HAP-1 (cell line): ENCODE results near the gene ZNF496.

Source experiments
- DNase-seq, 2 experiments: peaks; one replicate each; pipeline ENCODE4 v3.0.0-alpha.2; 2016 to 2020; ENCODE audit warnings: low spot score in 2 of 2
- H3K27me3 ChIP-seq: fragments of 250-450 bp; sonication (Bioruptor Pico); 2 replicates; pipeline ENCODE4 v1.5.1; 2020; ENCODE audit warnings: low read depth, mild to moderate bottlenecking, moderate library complexity
- H3K36me3 ChIP-seq: fragments of 250-450 bp; sonication (Bioruptor Pico); replicated peaks from 2 replicates; pipeline ENCODE4 v1.5.1; 2020; ENCODE audit warnings: mild to moderate bottlenecking
- H3K4me1 ChIP-seq: fragments of 250-450 bp; sonication (Bioruptor Pico); 2 replicates; pipeline ENCODE4 v1.5.1; 2020; ENCODE audit warnings: mild to moderate bottlenecking
- H3K4me3 ChIP-seq: fragments of 250-450 bp; sonication (Bioruptor Pico); 2 replicates; pipeline ENCODE4 v1.5.1; 2020; ENCODE audit warnings: mild to moderate bottlenecking, moderate library complexity
- H3K9me3 ChIP-seq: fragments of 250-450 bp; sonication (Bioruptor Pico); 2 replicates; pipeline ENCODE4 v1.5.1; 2020; ENCODE audit warnings: mild to moderate bottlenecking, moderate library complexity
- in situ Hi-C: fragments of 300-500 bp; cut with MboI; formaldehyde crosslinking; loops from 3 replicates; pipeline ENCODE4 v1.14.3; 2020; ENCODE audit warnings: low sequenced_read_pairs, inconsistent platforms, mixed read lengths

The ZNF496 gene

DNA sequence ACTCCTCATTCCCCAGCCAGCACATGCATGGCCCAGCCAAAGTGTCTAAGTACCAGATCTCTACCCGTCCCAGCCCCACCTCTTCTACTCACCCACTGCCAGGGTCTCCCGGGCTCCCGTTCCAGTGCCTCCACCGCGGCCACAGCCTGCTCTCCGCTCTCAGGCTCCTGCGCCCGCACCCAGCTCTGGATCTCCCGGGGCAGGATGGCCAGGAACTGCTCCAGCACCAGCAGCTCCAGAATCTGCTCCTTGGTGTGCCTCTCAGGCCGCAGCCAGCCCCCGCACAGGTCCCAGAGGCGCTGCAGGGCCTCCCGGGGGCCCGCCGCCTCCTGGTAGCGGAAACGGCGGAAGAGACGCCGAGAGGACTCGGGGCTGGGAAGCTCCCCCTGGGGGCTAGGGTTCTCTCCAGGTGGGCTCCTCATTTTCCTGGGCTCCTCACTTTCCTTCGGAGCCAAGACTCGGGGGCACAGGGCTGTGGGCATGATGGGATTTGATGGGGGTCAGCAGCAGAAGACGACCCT is 2.5 kb downstream of the ZNF496 start:
- peaks cover 10% of the 10 kb centered on the region for H3K4me1 ChIP-seq
- H3K27me3 ChIP-seq, result no peaks in the 10 kb centered on the region
- no peaks in the 10 kb centered on the region for H3K9me3 ChIP-seq
- H3K4me3 ChIP-seq, result no peak overlapping the region
- in situ Hi-C loops, result no loop called here
- H3K36me3 ChIP-seq, result peaks cover 56% of the 10 kb centered on the region
- no peak for DNase-seq

DNA sequence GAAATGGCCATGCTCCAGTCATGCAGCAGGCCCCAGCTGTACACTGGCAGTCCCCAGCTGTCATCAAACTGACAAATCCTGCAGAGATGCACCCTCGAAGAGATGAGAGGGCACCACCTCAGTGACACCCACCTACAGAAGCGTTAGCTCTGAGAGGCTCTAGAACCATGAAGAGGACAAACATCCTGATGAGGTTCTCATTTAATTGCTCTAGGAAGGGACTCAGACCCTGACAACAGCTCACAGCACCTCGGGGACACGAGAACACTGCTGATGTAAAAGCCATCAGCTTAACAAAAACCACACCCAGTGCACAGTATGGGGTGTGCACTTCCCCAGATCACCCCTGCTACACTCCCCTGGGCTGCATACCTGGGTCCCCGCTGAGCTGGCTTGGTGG is 3.4 kb downstream of the ZNF496 start:
- in situ Hi-C loops, result no loop called here
- Histone ChIP-seq H3K36me3 (peaks cover 49% of the 10 kb centered on the region), H3K4me3 (no peak overlapping the region), H3K9me3 (no peaks in the 10 kb centered on the region), H3K4me1 (peaks cover 5% of the 10 kb centered on the region), H3K27me3 (no peaks in the 10 kb centered on the region)
- DNase-seq, result no peak

DNA sequence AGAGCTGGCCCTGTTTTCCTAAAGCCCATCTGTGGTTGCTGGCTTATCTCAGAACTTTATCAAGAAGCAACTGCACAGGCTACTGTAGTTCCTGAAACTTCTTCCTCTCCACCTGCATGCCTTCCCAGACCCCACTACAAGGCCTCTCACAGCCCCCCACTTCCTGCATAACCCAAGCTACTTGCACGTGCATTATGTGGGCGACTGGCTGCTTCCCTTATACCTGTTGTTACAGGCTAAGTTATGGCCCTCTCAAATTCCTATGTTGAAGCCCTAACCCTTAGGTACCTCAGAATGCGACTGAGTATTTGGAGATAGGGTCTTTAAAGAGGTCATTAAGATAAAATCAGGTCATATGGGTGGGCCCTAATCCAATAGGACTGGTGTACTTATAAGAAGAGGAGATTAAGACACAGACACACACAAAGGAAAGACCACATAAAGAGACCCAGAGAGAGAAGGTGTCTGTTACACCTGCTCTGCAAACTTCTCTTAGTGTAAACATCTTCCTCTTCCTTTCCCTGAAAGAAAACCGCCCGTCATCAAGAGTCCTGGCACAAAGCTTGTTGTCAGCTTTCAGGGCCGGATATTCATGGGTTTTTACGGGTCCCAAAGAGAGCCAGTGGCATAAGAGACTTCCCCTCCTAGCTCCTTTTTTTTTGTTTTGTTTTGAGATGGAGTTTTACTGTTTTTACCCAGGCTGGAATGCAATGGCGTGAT is 5.1 kb downstream of the ZNF496 start:
- peaks cover 3% of the 10 kb centered on the region for H3K4me1 ChIP-seq
- no peaks in the 10 kb centered on the region for H3K9me3 ChIP-seq
- in situ Hi-C loops, result no loop called here
- DNase-seq, result no peak
- no peak overlapping the region for H3K4me3 ChIP-seq
- H3K36me3 ChIP-seq, result peaks cover 61% of the 10 kb centered on the region
- no peaks in the 10 kb centered on the region for H3K27me3 ChIP-seq

DNA sequence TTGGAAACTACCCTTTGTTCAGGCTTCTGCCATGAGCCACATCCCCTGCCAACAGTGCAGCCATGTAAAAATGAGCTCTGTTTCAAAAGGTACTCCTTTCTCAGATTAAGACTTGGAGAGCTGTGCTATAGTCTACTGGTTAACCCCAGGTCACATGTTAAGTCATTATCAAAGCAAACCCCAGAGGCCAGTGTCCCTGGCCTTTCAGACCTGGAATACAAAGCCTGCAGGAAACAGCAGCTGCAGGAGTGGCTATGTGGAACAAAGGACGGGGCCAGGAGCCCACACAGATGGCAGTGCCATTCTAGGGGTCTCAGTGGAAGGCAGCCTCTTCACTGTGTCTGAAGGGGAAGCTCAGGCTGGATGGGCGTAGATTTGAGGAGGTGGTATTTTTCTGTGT is 6.7 kb downstream of the ZNF496 start:
- in situ Hi-C loops, result no loop called here
- Histone ChIP-seq H3K27me3 (no peaks in the 10 kb centered on the region), H3K9me3 (no peaks in the 10 kb centered on the region), H3K36me3 (peaks cover 76% of the 10 kb centered on the region), H3K4me3 (no peak overlapping the region), H3K4me1 (no peaks in the 10 kb centered on the region)
- no peak for DNase-seq

DNA sequence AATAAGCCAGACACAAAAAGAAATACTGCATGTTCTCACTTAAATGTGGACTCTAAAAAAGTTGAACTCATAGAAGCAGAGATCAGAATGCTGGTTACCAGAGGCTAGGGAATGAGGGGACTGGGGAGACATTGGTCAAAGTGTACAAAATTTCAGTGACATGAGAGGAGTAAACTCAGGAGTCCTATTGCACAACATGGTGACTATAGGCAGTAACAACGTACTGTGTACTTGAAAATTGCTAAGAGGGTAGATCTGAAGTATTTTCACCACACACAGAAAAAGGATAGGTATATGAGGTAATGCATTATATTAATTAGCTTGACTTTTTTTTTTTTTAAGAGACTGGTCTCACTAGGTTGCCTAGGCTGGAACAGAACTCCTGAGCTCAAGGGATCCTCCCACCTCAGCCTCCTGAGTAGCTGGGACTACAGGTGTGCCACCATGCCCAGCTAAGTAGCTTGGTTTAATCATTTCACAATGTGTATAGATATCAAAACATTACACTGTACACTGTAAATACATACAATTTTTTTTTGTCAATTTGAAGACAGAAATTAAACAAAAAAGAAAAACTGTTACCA is 7.4 kb downstream of the ZNF496 start:
- DNase-seq, result no peak
- H3K4me1 ChIP-seq, result no peaks in the 10 kb centered on the region
- H3K4me3 ChIP-seq, result no peak overlapping the region
- H3K36me3 ChIP-seq, result peaks cover 76% of the 10 kb centered on the region
- no peaks in the 10 kb centered on the region for H3K27me3 ChIP-seq
- in situ Hi-C loops, result no loop called here
- no peaks in the 10 kb centered on the region for H3K9me3 ChIP-seq

DNA sequence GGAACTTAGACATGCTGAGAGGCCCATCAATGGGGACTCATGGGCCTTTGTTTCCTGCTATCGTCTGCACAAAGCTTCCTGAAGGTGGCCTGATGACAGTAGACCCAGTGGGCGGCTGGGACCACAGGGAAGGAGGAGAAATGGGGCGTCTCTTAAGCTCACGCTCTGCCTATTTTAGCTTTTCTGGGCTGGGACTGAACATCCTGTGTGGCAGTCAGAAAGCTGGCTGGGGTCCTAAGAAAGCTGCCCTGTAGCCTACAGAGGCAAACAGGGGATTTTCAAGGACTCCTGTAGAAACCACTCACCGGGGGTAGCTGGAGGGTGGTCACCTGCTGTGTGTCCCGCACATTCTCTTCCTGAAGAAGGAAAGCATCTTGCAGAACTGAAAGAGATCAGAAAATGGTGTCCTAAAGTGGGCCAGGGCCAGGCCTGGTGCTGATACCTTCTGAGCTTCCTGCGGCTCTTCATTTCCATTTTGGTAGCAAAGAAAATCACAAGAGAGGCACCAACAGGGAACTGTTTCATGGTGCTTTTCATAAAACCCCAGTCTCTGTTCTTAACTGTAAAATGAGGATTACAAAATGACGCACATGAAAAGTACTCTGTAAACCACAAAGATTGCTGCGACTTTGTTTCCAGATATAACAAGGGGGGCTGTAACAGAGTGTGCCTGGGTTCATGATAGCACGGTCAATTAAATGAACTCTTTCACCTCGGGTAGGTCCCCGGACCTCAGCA is 8.6 kb downstream of the ZNF496 start:
- Histone ChIP-seq H3K4me1 (no peaks in the 10 kb centered on the region), H3K9me3 (no peaks in the 10 kb centered on the region), H3K27me3 (no peaks in the 10 kb centered on the region), H3K4me3 (no peak overlapping the region), H3K36me3 (peaks cover 71% of the 10 kb centered on the region)
- in situ Hi-C loops, result no loop called here
- DNase-seq, result no peak

DNA sequence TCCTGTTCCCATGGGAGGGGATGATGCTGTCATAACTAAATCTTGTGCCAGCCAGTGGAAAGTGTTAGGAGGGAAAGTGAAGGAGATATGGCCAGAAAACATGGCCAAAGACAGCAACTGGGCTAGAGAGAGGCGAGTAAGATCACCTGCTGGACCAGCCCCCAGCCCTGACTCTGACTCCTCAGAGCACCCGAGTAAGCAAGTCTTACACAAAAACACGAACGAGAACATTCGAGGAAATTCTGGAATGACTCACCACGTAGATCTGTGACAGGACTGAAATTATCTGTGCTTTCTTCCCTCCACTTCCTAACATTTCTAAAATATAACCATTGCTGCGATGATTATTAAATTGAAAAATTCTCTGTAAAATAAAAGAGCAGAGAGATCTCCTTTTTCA is 9.2 kb downstream of the ZNF496 start:
- no peaks in the 10 kb centered on the region for H3K4me1 ChIP-seq
- in situ Hi-C loops, result no loop called here
- H3K27me3 ChIP-seq, result no peaks in the 10 kb centered on the region
- peaks cover 67% of the 10 kb centered on the region for H3K36me3 ChIP-seq
- no peak overlapping the region for H3K4me3 ChIP-seq
- no peak for DNase-seq
- H3K9me3 ChIP-seq, result no peaks in the 10 kb centered on the region

DNA sequence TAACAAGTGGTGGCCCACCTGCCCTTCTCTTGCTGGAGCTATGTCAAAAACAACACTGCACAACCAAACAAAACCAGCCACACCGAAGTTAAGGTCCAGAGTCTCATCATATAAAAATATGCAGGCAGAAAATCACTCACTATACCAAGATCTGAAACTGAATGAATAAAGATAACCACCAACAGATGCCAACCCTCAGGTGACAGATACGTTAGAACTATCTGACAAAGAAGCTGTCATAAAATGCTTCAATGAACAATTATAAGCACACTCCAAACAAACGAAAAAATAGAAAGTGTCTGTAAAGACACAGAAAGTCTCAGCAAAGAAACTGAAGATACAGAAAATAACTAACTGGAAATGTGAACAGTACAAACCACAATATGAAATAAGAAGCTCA is 14.0 kb downstream of the ZNF496 start:
- no peaks in the 10 kb centered on the region for H3K27me3 ChIP-seq
- no peaks in the 10 kb centered on the region for H3K4me1 ChIP-seq
- no peak overlapping the region for H3K4me3 ChIP-seq
- in situ Hi-C loops, result no loop called here
- no peaks in the 10 kb centered on the region for H3K9me3 ChIP-seq
- peaks cover 51% of the 10 kb centered on the region for H3K36me3 ChIP-seq
- DNase-seq, result no peak

DNA sequence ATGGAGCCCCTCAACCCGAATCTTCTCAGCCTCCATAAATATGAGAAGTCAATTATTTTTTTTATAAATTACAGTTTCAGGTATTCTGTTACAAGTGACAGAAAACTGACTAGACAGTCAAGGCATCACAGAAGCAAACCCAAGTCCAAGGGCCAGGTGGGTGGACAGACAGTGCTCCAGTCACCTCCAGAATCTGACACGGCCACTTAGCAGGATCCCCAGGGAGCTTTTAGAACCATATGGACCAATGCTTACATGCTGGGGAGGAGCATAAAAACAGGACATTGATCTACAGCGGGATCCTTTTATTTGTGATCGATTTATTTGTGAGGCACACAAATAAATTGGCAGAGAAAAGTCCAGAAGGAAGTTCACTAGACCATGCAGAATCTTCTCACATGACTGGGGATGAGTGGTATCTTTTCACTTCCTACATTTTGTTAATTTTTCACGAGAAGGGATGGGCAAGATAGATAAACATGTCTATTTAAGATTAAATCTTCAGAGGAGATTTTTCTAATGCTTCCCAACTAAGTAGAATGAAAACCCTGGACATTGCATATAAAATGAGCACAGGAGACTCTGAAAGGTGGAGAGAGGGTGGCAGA is 15.0 kb downstream of the ZNF496 start:
- H3K4me1 ChIP-seq, result no peaks in the 10 kb centered on the region
- H3K4me3 ChIP-seq, result no peak overlapping the region
- H3K36me3 ChIP-seq, result peaks cover 41% of the 10 kb centered on the region
- in situ Hi-C loops, result no loop called here
- DNase-seq, result no peak
- no peaks in the 10 kb centered on the region for H3K9me3 ChIP-seq
- H3K27me3 ChIP-seq, result no peaks in the 10 kb centered on the region

DNA sequence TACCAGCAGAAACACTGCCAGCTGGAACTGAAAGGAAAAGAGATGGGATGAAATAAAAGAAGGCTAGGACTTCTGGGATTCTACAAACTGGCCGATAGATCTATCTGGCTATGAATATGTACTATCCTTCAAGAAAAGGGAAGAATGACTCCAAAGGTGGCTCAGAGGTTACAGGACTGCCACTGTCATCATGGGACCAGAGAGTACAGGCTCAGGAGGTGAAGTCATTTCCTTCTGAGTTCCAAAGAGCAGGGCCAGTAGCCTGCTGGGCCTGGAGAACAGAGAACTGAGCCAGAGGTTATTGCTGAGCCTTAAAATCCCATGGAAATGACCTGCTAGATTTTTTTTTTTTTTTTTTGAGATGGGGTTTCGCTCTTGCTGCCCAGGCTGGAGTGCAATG is 27.6 kb downstream of the ZNF496 start:
- Histone ChIP-seq H3K36me3 (peaks cover 61% of the 10 kb centered on the region), H3K27me3 (no peaks in the 10 kb centered on the region), H3K4me1 (no peaks in the 10 kb centered on the region), H3K4me3 (no peak overlapping the region), H3K9me3 (no peaks in the 10 kb centered on the region)
- no peak for DNase-seq
- in situ Hi-C loops, result no loop called here

DNA sequence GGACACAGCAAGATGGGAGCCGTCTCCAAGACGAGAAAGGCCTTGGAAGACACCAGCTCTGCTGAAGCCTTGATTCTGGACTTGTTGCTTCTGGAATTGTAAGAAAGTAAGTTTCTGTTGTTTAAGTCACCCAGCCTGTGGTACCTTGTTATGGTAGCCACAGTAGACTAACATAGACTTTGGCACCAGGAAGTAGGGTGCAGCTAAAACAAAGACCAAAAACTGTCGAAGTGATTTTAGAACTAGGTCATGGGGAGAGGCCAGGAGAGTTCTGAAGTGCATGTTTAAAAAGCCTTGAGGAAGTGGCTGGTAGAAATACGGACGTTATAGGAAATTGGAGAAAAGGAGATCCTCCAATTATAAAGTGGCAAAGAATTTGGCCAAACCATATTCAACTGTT is 28.5 kb downstream of the ZNF496 start:
- Histone ChIP-seq H3K27me3 (no peaks in the 10 kb centered on the region), H3K4me3 (no peak overlapping the region), H3K4me1 (no peaks in the 10 kb centered on the region), H3K36me3 (peaks cover 53% of the 10 kb centered on the region), H3K9me3 (no peaks in the 10 kb centered on the region)
- in situ Hi-C loops, result no loop called here
- no peak for DNase-seq

DNA sequence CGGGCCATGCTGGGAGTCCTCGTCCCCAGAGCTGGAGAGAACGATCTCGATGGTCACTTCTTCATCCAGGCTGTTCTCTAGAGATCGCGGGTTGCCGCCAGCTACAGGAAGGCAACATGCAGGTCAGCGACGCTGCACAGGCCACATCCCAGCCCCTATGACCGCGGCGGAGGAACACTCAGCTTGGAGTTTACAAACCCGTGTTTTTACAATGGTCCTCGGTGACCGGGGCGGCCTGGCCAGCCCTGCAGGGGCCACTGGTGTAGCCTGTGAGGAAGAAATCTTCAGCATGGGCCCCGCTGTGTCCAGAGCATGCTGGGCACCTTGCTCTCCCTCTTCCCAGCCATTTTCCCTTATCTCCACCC is 30.5 kb downstream of the ZNF496 start:
- Histone ChIP-seq H3K9me3 (no peaks in the 10 kb centered on the region), H3K27me3 (no peaks in the 10 kb centered on the region), H3K4me1 (no peaks in the 10 kb centered on the region), H3K4me3 (no peak overlapping the region), H3K36me3 (peaks cover 38% of the 10 kb centered on the region)
- DNase-seq, result no peak
- in situ Hi-C loops, result no loop called here

DNA sequence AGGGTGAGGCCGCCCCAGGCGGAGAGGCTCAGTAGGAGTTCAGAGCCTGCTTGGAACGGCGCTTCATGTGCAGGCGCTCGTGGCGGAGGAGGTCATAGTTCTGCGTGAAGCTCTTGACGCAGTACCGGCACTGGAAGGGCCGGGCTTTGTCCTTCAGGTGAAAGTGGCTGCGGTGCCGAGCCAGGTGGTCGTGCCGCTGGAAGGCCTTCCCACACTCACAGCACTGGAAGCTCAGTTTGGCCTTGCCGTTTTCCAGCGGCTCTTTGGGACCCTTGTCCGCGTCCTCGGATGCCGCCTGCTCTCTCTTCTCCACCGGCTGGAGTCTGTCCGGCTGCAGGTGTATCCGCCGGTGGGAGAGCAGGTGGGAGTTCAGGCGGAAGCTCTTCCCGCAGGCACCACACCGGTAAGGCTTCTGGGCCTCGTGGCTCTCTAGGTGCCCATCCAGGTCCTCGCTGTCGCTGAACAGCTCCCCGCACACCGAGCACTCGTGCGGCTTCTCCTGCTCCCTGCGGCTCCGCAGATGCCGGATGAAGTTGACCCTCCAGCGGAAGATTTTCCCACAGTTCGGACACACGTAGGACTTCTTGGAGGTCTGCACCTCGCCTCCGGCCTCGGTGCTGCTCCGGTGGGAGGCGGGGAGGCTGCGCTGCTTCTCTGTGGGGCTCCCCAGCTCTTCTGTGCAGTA is 31.0 kb downstream of the ZNF496 start:
- H3K9me3 ChIP-seq, result no peaks in the 10 kb centered on the region
- no peak overlapping the region for H3K4me3 ChIP-seq
- H3K27me3 ChIP-seq, result no peaks in the 10 kb centered on the region
- no peak for DNase-seq
- in situ Hi-C loops, result no loop called here
- H3K36me3 ChIP-seq, result peaks cover 38% of the 10 kb centered on the region
- H3K4me1 ChIP-seq, result no peaks in the 10 kb centered on the region
